ENCODE results near the gene MAPK8IP1. TPM values are rescaled to one million over a fixed set of nuclear protein-coding genes. Genes with fewer than 3 reads are reported as not detected.

Gene MAPK8IP1
- total and polyA plus RNA-seq, 2 donors (not counting 3 experiments of a cell fraction or from before 2014, with no cell fraction given): 4.1 to 4.8 TPM

DNA sequence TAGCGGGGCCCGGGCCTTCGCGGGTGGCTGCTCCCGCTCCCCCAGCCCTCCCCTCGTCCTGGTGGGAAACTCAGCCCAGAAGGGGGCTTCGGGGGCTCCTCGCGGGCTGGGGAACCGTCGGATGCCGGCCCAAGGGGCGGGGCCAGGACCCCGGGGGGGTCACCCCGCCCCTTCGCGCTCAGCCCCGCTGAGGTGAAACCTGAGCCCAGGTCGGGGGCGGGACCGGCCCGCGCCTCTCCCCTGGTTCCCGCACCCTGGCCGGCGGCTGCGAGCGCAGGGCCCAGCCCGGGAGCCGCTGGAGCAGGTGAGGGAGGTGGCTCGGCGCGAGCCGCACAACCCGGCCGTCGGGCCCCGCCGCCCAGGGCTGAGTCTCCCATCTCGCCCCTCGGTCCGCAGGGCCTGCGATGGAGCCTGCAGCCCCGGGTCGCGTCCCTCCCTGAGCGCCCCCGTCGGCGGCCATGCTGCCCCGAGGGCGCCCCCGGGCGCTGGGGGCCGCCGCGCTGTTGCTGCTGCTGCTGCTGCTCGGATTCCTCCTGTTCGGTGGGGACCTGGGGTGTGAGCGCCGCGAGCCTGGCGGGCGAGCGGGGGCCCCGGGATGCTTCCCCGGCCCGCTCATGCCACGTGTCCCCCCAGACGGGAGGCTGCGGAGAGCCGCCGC lies 37.1 kb downstream of the MAPK8IP1 start, which contains the start of gene LARGE2:
TSS of gene LARGE2 (plus strand) at position 232 of the 658 bp plus-strand sequence. CDS start at position 459, 227 bp downstream.
- DNase-seq (ENCODE audit: low read depth, low spot score) (no peak), FAIRE-seq (no peak)
- Histone ChIP-seq H3K9me3 (replicated peaks; ENCODE audit: control insufficient read depth, insufficient read depth, low read length) (no peaks in the 10 kb centered on the region), H3K9ac (replicated peaks; ENCODE audit: extremely low read depth, insufficient read depth, low read length) (no peak within 1 kb of the TSS), H3K9me1 (replicated peaks; ENCODE audit: control insufficient read depth, extremely low read depth, insufficient read depth, low read length) (no peaks in the 10 kb centered on the region), H3K4me3 (replicated peaks in 1 of 3; ENCODE audit: insufficient read depth in 1 of 3, low read depth in 1 of 3, low read length in 3 of 3) (no peak within 1 kb of the TSS), H3K27ac (ENCODE audit: insufficient read depth, low read depth, low read length) (no peak within 1 kb of the TSS), H2AFZ (ENCODE audit: low read depth, low read length) (no peak within 1 kb of the TSS), H3K36me3 (ENCODE audit: control insufficient read depth in 2 of 2, extremely low read depth in 1 of 2, insufficient read depth in 2 of 2, low read length in 2 of 2) (no peaks in the 10 kb centered on the region), H3K27me3 (ENCODE audit: control insufficient read depth in 2 of 2, insufficient read depth in 2 of 2, low read length in 2 of 2) (peaks cover 13 to 30% of the 10 kb centered on the region in 2 experiments), H4K20me1 (replicated peaks; ENCODE audit: control insufficient read depth, extremely low read depth, insufficient read depth, low read length) (no peaks in the 10 kb centered on the region), H3K79me2 (ENCODE audit: control insufficient read depth, insufficient read depth, low read length) (no peaks in the 10 kb centered on the region), H3K4me2 (ENCODE audit: insufficient read depth, low read length) (no peak within 1 kb of the TSS), H3K4me1 (ENCODE audit: control insufficient read depth, extremely low read depth, insufficient read depth, low read length) (peaks cover 3% of the 10 kb centered on the region)
- intact Hi-C loops (cut with micrococcal nuclease): no loop called here
- dilution Hi-C loops (cut with MboI; ENCODE audit: extremely low pct_ligation_motif_present, low sequenced_read_pairs): no loop called here
- TF ChIP-seq JUN (IDR thresholded peaks at IDR 0.05; ENCODE audit: borderline replicate concordance, insufficient read depth, insufficient read length, low read depth) (no peak), EZH2 (IDR thresholded peaks at IDR 0.05; ENCODE audit: borderline replicate concordance, low read depth, low read length, severe bottlenecking) (peak; percentile 96)
- BruUV-seq (replicated peaks): no TSS peak
- POLR2A ChIA-PET: no interaction called here
- CTCF ChIA-PET: interaction anchor here (0.6 to 1.3 kb wide), 2 partner anchors 42 to 84 kb away, joined by 3 to 7 read pairs; no protein-coding TSS in a partner anchor

DNA sequence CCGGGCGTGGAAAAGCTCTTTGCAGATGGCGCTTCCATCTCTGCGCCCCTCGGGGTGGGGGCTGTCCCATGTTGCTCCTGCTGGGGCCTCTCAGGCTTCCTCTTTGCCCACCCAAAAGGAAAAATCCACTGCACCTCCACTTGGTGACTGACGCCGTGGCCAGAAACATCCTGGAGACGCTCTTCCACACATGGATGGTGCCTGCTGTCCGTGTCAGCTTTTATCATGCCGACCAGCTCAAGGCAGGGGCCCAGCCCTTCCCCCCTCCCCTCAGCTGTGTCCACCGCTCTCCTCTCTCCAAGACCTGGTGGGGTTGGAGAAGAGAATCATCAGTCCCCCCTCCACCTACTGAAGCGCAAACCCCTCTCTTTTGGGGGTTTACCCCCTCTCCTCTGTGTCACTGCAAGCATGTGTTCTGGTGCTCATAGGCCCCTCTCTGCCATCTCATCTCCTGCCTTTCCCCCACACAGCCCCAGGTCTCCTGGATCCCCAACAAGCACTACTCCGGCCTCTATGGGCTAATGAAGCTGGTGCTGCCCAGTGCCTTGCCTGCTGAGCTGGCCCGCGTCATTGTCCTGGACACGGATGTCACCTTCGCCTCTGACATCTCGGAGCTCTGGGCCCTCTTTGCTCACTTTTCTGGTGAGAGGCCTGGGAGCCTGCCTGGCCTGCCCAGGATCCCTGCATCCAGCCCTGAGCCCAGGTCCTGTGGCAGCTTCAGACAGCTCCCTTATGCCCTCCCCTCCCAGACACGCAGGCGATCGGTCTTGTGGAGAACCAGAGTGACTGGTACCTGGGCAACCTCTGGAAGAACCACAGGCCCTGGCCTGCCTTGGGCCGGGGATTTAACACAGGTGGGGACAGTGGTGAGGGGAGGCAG lies 38.8 kb downstream of the MAPK8IP1 start:
- Histone ChIP-seq H2AFZ (ENCODE audit: low read depth, low read length) (no peak overlapping the region), H3K9ac (replicated peaks; ENCODE audit: extremely low read depth, insufficient read depth, low read length) (no peak overlapping the region), H4K20me1 (replicated peaks; ENCODE audit: control insufficient read depth, extremely low read depth, insufficient read depth, low read length) (no peaks in the 10 kb centered on the region), H3K36me3 (ENCODE audit: control insufficient read depth in 2 of 2, extremely low read depth in 1 of 2, insufficient read depth in 2 of 2, low read length in 2 of 2) (no peaks in the 10 kb centered on the region), H3K9me1 (replicated peaks; ENCODE audit: control insufficient read depth, extremely low read depth, insufficient read depth, low read length) (no peaks in the 10 kb centered on the region), H3K4me1 (ENCODE audit: control insufficient read depth, extremely low read depth, insufficient read depth, low read length) (no peaks in the 10 kb centered on the region), H3K27ac (ENCODE audit: insufficient read depth, low read depth, low read length) (no peak overlapping the region), H3K4me3 (replicated peaks in 1 of 3; ENCODE audit: insufficient read depth in 1 of 3, low read depth in 1 of 3, low read length in 3 of 3) (no peak overlapping the region), H3K79me2 (ENCODE audit: control insufficient read depth, insufficient read depth, low read length) (no peaks in the 10 kb centered on the region), H3K27me3 (ENCODE audit: control insufficient read depth in 2 of 2, insufficient read depth in 2 of 2, low read length in 2 of 2) (peaks cover 13 to 30% of the 10 kb centered on the region in 2 experiments), H3K4me2 (ENCODE audit: insufficient read depth, low read length) (no peak overlapping the region), H3K9me3 (replicated peaks; ENCODE audit: control insufficient read depth, insufficient read depth, low read length) (no peaks in the 10 kb centered on the region)
- POLR2A ChIA-PET: no interaction called here
- no peak for TF ChIP-seq EZH2 (IDR thresholded peaks at IDR 0.05; ENCODE audit: borderline replicate concordance, low read depth, low read length, severe bottlenecking)
- TF ChIP-seq POLR2A (IDR thresholded peaks at IDR 0.05; ENCODE audit: low read depth, low read length): no peak
- TF ChIP-seq, protein P1, sequence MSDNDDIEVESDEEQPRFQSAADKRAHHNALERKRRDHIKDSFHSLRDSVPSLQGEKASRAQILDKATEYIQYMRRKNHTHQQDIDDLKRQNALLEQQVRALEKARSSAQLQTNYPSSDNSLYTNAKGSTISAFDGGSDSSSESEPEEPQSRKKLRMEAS (IDR thresholded peaks at IDR 0.05; ENCODE audit: insufficient read depth, insufficient read length): no peak
- no peak for TF ChIP-seq MYC (IDR thresholded peaks at IDR 0.05; ENCODE audit: low read depth, low read length)
- TF ChIP-seq POLR2AphosphoS5 (IDR thresholded peaks at IDR 0.05; ENCODE audit: insufficient read depth, low read depth, low read length): no peak
- no peak for TF ChIP-seq FOS (IDR thresholded peaks at IDR 0.05; ENCODE audit: borderline replicate concordance, insufficient read depth, low read length)
- TF ChIP-seq, protein P2, sequence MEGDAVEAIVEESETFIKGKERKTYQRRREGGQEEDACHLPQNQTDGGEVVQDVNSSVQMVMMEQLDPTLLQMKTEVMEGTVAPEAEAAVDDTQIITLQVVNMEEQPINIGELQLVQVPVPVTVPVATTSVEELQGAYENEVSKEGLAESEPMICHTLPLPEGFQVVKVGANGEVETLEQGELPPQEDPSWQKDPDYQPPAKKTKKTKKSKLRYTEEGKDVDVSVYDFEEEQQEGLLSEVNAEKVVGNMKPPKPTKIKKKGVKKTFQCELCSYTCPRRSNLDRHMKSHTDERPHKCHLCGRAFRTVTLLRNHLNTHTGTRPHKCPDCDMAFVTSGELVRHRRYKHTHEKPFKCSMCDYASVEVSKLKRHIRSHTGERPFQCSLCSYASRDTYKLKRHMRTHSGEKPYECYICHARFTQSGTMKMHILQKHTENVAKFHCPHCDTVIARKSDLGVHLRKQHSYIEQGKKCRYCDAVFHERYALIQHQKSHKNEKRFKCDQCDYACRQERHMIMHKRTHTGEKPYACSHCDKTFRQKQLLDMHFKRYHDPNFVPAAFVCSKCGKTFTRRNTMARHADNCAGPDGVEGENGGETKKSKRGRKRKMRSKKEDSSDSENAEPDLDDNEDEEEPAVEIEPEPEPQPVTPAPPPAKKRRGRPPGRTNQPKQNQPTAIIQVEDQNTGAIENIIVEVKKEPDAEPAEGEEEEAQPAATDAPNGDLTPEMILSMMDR (IDR thresholded peaks at IDR 0.05; ENCODE audit: extremely low read depth in 1 of 2, insufficient read depth in 1 of 2, low read depth in 1 of 2, low read length in 2 of 2): no peak
- no peak for TF ChIP-seq JUN (IDR thresholded peaks at IDR 0.05; ENCODE audit: borderline replicate concordance, insufficient read depth, insufficient read length, low read depth)
- no peak for TF ChIP-seq GATA2 (IDR thresholded peaks at IDR 0.05; ENCODE audit: insufficient read depth, insufficient read length, low read depth, low read length)
- FAIRE-seq: no peak
- no peak for DNase-seq (ENCODE audit: low read depth, low spot score)
- dilution Hi-C loops (cut with MboI; ENCODE audit: extremely low pct_ligation_motif_present, low sequenced_read_pairs): no loop called here
- BruUV-seq (replicated peaks): no TSS peak
- intact Hi-C loops (cut with micrococcal nuclease): no loop called here
- CTCF ChIA-PET: interaction anchor here (1.0 to 2.6 kb wide), 4 partner anchors 40 to 78 kb away, joined by 3 to 8 read pairs (median 5); no protein-coding TSS in a partner anchor
